ENCODE measurements around the gene POMT1. TPM values are rescaled to one million over a fixed set of nuclear protein-coding genes. Genes with fewer than 3 reads are reported as not detected.

Gene POMT1
- total and polyA plus RNA-seq, 2 of the 8 experiments (the other 6 are each of a cell fraction or from before 2014, with no cell fraction given), result 22.3 to 33.2 TPM

GRCh38 chr9:131565369-131565768 is 62.7 kb downstream of the POMT1 start:
- Histone ChIP-seq H3K79me1 (ENCODE audit: low read depth, low read length) (no peaks in the 10 kb centered on the region), H3K27me3 (replicated peaks in 1 of 4; ENCODE audit: control insufficient read depth in 3 of 4, extremely low read depth in 1 of 4, insufficient read depth in 3 of 4, low read length in 3 of 4) (no peaks in the 10 kb centered on the region), H3K23ac (ENCODE audit: insufficient read length) (no peak overlapping the region), H3K9me3 (ENCODE audit: insufficient read depth in 2 of 2, low read depth in 1 of 2, low read length in 1 of 2) (peaks cover 4 to 7% of the 10 kb centered on the region in 2 experiments; a peak in 2 of 4 replicates), H3K23me2 (ENCODE audit: low read depth, low read length) (no peaks in the 10 kb centered on the region), H4K5ac (ENCODE audit: insufficient read length, low read depth, low read length) (no peak overlapping the region), H3K9ac (replicated peaks in 1 of 4; ENCODE audit: extremely low read depth in 1 of 4, low read depth in 3 of 4, low read length in 3 of 4) (no peak overlapping the region), H2BK15ac (ENCODE audit: low read length) (no peak overlapping the region), H2AFZ (ENCODE audit: low read length) (no peak overlapping the region), H2BK12ac (ENCODE audit: low read depth, low read length) (no peak overlapping the region), H3K14ac (ENCODE audit: insufficient read length) (no peak overlapping the region), H2AK5ac (ENCODE audit: low read depth, low read length) (no peak overlapping the region), H3K36me3 (ENCODE audit: control insufficient read depth in 2 of 4, insufficient read depth in 4 of 4, low read length in 3 of 4) (no peaks in the 10 kb centered on the region), H4K20me1 (replicated peaks in 1 of 2; ENCODE audit: control insufficient read depth in 1 of 2, insufficient read depth in 2 of 2, low read length in 2 of 2) (no peaks in the 10 kb centered on the region), H2BK5ac (ENCODE audit: low read depth, low read length) (no peak overlapping the region), H4K8ac (ENCODE audit: extremely low read depth, insufficient read depth, low read length) (no peak overlapping the region), H3K18ac (ENCODE audit: extremely low read depth, low read length) (no peak overlapping the region), H3K56ac (replicated peaks; ENCODE audit: insufficient read length, low read depth, low read length) (no peak overlapping the region), H3K4ac (replicated peaks; ENCODE audit: insufficient read length, low read depth, low read length) (no peak overlapping the region), H3K4me3 (ENCODE audit: extremely low read depth in 1 of 4, insufficient read depth in 2 of 4, low read depth in 3 of 4, low read length in 4 of 4) (no peak overlapping the region), H3K79me2 (ENCODE audit: control insufficient read depth in 1 of 2, insufficient read depth in 2 of 2, low read length in 2 of 2) (no peaks in the 10 kb centered on the region), H3K4me1 (replicated peaks in 1 of 4; ENCODE audit: control insufficient read depth in 3 of 4, insufficient read depth in 4 of 4, low read length in 3 of 4) (no peaks in the 10 kb centered on the region), H2BK20ac (ENCODE audit: low read length) (no peak overlapping the region), H4K91ac (replicated peaks; ENCODE audit: insufficient read length, low read length) (no peak overlapping the region), H3K27ac (ENCODE audit: low read depth, low read length) (no peak overlapping the region), H3K4me2 (ENCODE audit: insufficient read depth in 1 of 2, low read depth in 2 of 2, low read length in 2 of 2) (no peak overlapping the region), H2BK120ac (replicated peaks; ENCODE audit: low read depth, low read length) (no peak overlapping the region)
- WGBS, 2 experiments (ENCODE audit: extremely low coverage in 1 of 2, insufficient coverage in 1 of 2, insufficient read length in 1 of 2, insufficient replicate concordance in 2 of 2, low coverage in 1 of 2, low lambda C conversion rate in 2 of 2, missing lambda C conversion rate in 1 of 2), result 97% methylated on average over 4 of the region's 5 CpGs; no CpG with 5 or more reads in 1 of the 2 experiments
- ChIA-PET CTCF (ENCODE audit: partially characterized antibody) (interaction anchor here (0.6 to 1.0 kb wide), 2 partner anchors 14 to 33 kb away, joined by 3 to 4 read pairs; no protein-coding TSS in a partner anchor), POLR2A (ENCODE audit: partially characterized antibody) (no interaction called here)
- FAIRE-seq (no peak), DNase-seq (ENCODE audit: low read depth in 1 of 2, low spot score in 2 of 2) (no peak)
- TF ChIP-seq NANOG (IDR thresholded peaks at IDR 0.05; ENCODE audit: insufficient read depth, low read depth, low read length, poor library complexity, severe bottlenecking), result no peak
- TF ChIP-seq RNF2 (IDR thresholded peaks at IDR 0.05; ENCODE audit: borderline replicate concordance, low read depth, low read length, missing control alignments, poor library complexity, severe bottlenecking), result no peak
- no peak for TF ChIP-seq TEAD4 (IDR thresholded peaks at IDR 0.05; ENCODE audit: low read depth, low read length)
- no peak for TF ChIP-seq JUN (IDR thresholded peaks at IDR 0.05; ENCODE audit: low read depth, low read length)
- no peak for TF ChIP-seq RXRA (IDR thresholded peaks at IDR 0.05; ENCODE audit: insufficient read depth, low read depth, low read length)
- no peak for TF ChIP-seq TAF7 (optimal IDR thresholded peaks at IDR 0.05; ENCODE audit: borderline replicate concordance, low read depth, low read length)
- no peak for TF ChIP-seq EGR1 (IDR thresholded peaks at IDR 0.05; ENCODE audit: borderline replicate concordance, low read depth, low read length)
- TF ChIP-seq GABPA (IDR thresholded peaks at IDR 0.05; ENCODE audit: borderline replicate concordance, insufficient read depth, low read length), result no peak
- TF ChIP-seq SUZ12 (IDR thresholded peaks at IDR 0.05; ENCODE audit: low read length), result no peak
- no peak for TF ChIP-seq MAX (IDR thresholded peaks at IDR 0.05)
- no peak for TF ChIP-seq MAFK (IDR thresholded peaks at IDR 0.05; ENCODE audit: low read depth, low read length)
- no peak for TF ChIP-seq HDAC2 (IDR thresholded peaks at IDR 0.05; ENCODE audit: borderline replicate concordance in 1 of 2, low read depth in 2 of 2, low read length in 2 of 2)
- no peak for TF ChIP-seq RFX5 (IDR thresholded peaks at IDR 0.05; ENCODE audit: borderline replicate concordance, low read depth, low read length)
